SK-N-SH (cell line): ENCODE data around the gene PARD3. TPM values are rescaled to one million over a fixed set of nuclear protein-coding genes. Genes with fewer than 3 reads are reported as not detected.

ENCODE experiments used
- CTCF ChIA-PET: fragments of 300-600, 350-600 bp; formaldehyde crosslinking; extraction: SDS; loops from one replicate; lab custom pipeline; 2021; lab: Yijun Ruan, JAX
- POLR2A ChIA-PET: fragments of 350-600 bp; sonication (Branson Sonifier 250); formaldehyde crosslinking; extraction: SDS; loops from one replicate; lab custom pipeline; 2020; ENCODE audit warnings: antibody characterized with exemption, inconsistent platforms; lab: Yijun Ruan, JAX
- DNase-seq: peaks from one replicate; pipeline ENCODE4 v3.0.0; 2012
- H2AFZ ChIP-seq: fragments of 200-600 bp; sonication (generic); 2 replicates; pipeline ENCODE4 v1.8.1; 2016; ENCODE audit warnings: antibody characterized with exemption, mild to moderate bottlenecking, low read depth
- H3F3A ChIP-seq: fragments of 200-600 bp; sonication (generic); replicated peaks from 2 replicates; pipeline ENCODE3; 2016; ENCODE audit warnings: antibody characterized with exemption, mild to moderate bottlenecking; ENCODE audit not compliant: insufficient read depth
- H3K27ac ChIP-seq, 2 experiments: fragments of 200-500 bp in 1 of 2; fragments of 200-600 bp in 1 of 2; sonication (Bioruptor generic) in 1 of 2; sonication (generic), shearing (Covaris generic) in 1 of 2; 2 replicates each; pipeline versions ENCODE4 v1.5.1 to v1.6.1; 2014 to 2016; ENCODE audit warnings: low read depth in 2 of 2, inconsistent platforms in 1 of 2, low read length in 1 of 2, mild to moderate bottlenecking in 1 of 2, mixed read lengths in 1 of 2
- H3K27me3 ChIP-seq: fragments of 200-600 bp; sonication (generic), shearing (Covaris generic); 2 replicates; pipeline ENCODE4 v1.6.1; 2016; ENCODE audit warnings: mixed run types; ENCODE audit not compliant: insufficient read depth
- H3K36me3 ChIP-seq, 2 experiments: fragments of 200-500 bp in 1 of 2; fragments of 200-600 bp in 1 of 2; sonication (Bioruptor generic) in 1 of 2; sonication (generic) in 1 of 2; replicated peaks in 1 of 2; 2 replicates each; pipeline versions ENCODE3 to v1.5.1; 2014 to 2016; ENCODE audit warnings: low read length in 1 of 2, mild to moderate bottlenecking in 1 of 2; ENCODE audit not compliant: insufficient read depth in 2 of 2, control insufficient read depth in 1 of 2
- H3K4me1 ChIP-seq, 2 experiments: fragments of 200-500 bp in 1 of 2; fragments of 200-600 bp in 1 of 2; sonication (Bioruptor generic) in 1 of 2; sonication (generic), shearing (Covaris generic) in 1 of 2; 2 replicates each; pipeline versions ENCODE4 v1.5.1 to v1.6.1; 2014 to 2016; ENCODE audit warnings: low read depth in 1 of 2, low read length in 1 of 2, mixed run types in 1 of 2; ENCODE audit not compliant: insufficient read depth in 2 of 2, control insufficient read depth in 1 of 2
- H3K4me2 ChIP-seq: fragments of 200-600 bp; sonication (generic), shearing (Covaris generic); 2 replicates; pipeline ENCODE4 v1.6.1; 2017; ENCODE audit warnings: mixed run types
- H3K4me3 ChIP-seq, 2 experiments: fragments of 200-500 bp in 1 of 2; fragments of 200-600 bp in 1 of 2; sonication (Bioruptor generic) in 1 of 2; sonication (generic), shearing (Covaris generic) in 1 of 2; 2 replicates each; pipeline versions ENCODE4 v1.5.1 to v1.8.1; 2014 to 2016; ENCODE audit warnings: low read depth in 2 of 2, inconsistent platforms in 1 of 2, low read length in 1 of 2, mild to moderate bottlenecking in 1 of 2, mixed read lengths in 1 of 2, moderate library complexity in 1 of 2
- H3K79me2 ChIP-seq: fragments of 200-600 bp; sonication (generic); 2 replicates; pipeline ENCODE4 v1.8.1; 2017; ENCODE audit warnings: mild to moderate bottlenecking; ENCODE audit not compliant: insufficient read depth
- H3K9ac ChIP-seq: fragments of 200-600 bp; sonication (generic); 2 replicates; pipeline ENCODE4 v1.6.1; 2017; ENCODE audit warnings: mixed run types
- H3K9me2 ChIP-seq: fragments of 200-600 bp; sonication (generic); 2 replicates; pipeline ENCODE4 v1.6.1; 2017; ENCODE audit warnings: mixed run types
- H3K9me3 ChIP-seq: fragments of 200-600 bp; sonication (generic); 2 replicates; pipeline ENCODE4 v1.6.1; 2017; ENCODE audit warnings: mixed run types, mild to moderate bottlenecking, moderate library complexity
- H4K20me1 ChIP-seq: fragments of 200-600 bp; sonication (generic); 2 replicates; pipeline ENCODE4 v1.6.1; 2017; ENCODE audit warnings: mild to moderate bottlenecking, mixed run types; ENCODE audit not compliant: insufficient read depth
- CHD2 ChIP-seq: fragments of 150-350 bp; IDR thresholded peaks from 2 replicates; pipeline ENCODE4 v1.6.1; 2018; ENCODE audit warnings: low read length; ENCODE audit not compliant: partially characterized antibody
- EZH2phosphoT487 ChIP-seq: fragments of 200-600 bp; sonication (generic); IDR thresholded peaks from 2 replicates; pipeline ENCODE4 v1.6.1; 2017; ENCODE audit warnings: low read depth, mixed run types, mild to moderate bottlenecking, antibody characterized with exemption, moderate library complexity, borderline replicate concordance
- FOSL2 ChIP-seq: IDR thresholded peaks from 2 replicates; pipeline ENCODE4 v1.4.0; 2012; ENCODE audit warnings: low read depth, mild to moderate bottlenecking, moderate library complexity, borderline replicate concordance
- FOXM1 ChIP-seq: IDR thresholded peaks from 2 replicates; pipeline ENCODE4 v1.4.0; 2012; ENCODE audit warnings: low read depth, mild to moderate bottlenecking
- GABPA ChIP-seq: IDR thresholded peaks from 2 replicates; pipeline ENCODE4 v1.4.0; 2012; ENCODE audit warnings: low read depth, mild to moderate bottlenecking
- GATA2 ChIP-seq: sonication (generic); formaldehyde crosslinking; IDR thresholded peaks from 2 replicates; pipeline ENCODE4 v1.5.0; 2020; ENCODE audit warnings: mild to moderate bottlenecking, missing genetic modification reagents
- JUND ChIP-seq: IDR thresholded peaks from 2 replicates; pipeline ENCODE4 v1.4.0; 2012
- MAX ChIP-seq: IDR thresholded peaks from 2 replicates; pipeline ENCODE4 v1.4.0; 2012; ENCODE audit warnings: low read depth
- NFIC ChIP-seq: IDR thresholded peaks from 2 replicates; pipeline ENCODE4 v1.4.0; 2012; ENCODE audit warnings: borderline replicate concordance
- REST ChIP-seq: IDR thresholded peaks from 2 replicates; pipeline ENCODE4 v1.6.1; 2012; ENCODE audit warnings: mild to moderate bottlenecking, low read depth, low read length, moderate library complexity
- RFX5 ChIP-seq: IDR thresholded peaks from 2 replicates; pipeline ENCODE4 v1.6.1; 2012; ENCODE audit warnings: mild to moderate bottlenecking, improper control_type of control experiment, low read length
- RXRA ChIP-seq: IDR thresholded peaks from 2 replicates; pipeline ENCODE4 v1.4.0; 2012; ENCODE audit warnings: low read depth, mild to moderate bottlenecking, borderline replicate concordance
- SMC3 ChIP-seq: IDR thresholded peaks from 2 replicates; pipeline ENCODE4 v1.6.1; 2012; ENCODE audit warnings: low read depth, low read length, improper control_type of control experiment
- TCF12 ChIP-seq: IDR thresholded peaks from 2 replicates; pipeline ENCODE4 v1.4.0; 2012
- TEAD4 ChIP-seq: IDR thresholded peaks from 2 replicates; pipeline ENCODE4 v1.4.0; 2012; ENCODE audit warnings: mild to moderate bottlenecking, borderline replicate concordance; ENCODE audit not compliant: insufficient read depth
- USF2 ChIP-seq: fragments of 150-350 bp; IDR thresholded peaks from 2 replicates; pipeline ENCODE4 v1.6.1; 2017; ENCODE audit warnings: antibody characterized with exemption, low read length, low read depth, borderline replicate concordance
- YY1 ChIP-seq: IDR thresholded peaks from 2 replicates; pipeline ENCODE4 v1.4.0; 2012; ENCODE audit warnings: low read depth, mild to moderate bottlenecking
- ZBTB33 ChIP-seq: IDR thresholded peaks from 2 replicates; pipeline ENCODE4 v1.4.0; 2012; ENCODE audit warnings: low read depth, borderline replicate concordance
- WGBS: methylation state at CpG from one replicate; pipeline ENCODE4 v1.1.6; 2017; ENCODE audit warnings: low lambda C conversion rate; 5-methylcytosine and 5-hydroxymethylcytosine counted together
- polyA plus RNA-seq, 3 experiments: library from polyadenylated mRNA; depleted of rRNA; stranded (reverse); fragments of >200 nt; gene quantifications; 2 replicates each; pipeline ENCODE4 v1.2.3, GENCODE V29; 2012

Gene PARD3
- polyA plus RNA-seq, 1 of the 3 experiments (the other 2 are of a cell fraction), result 29.4 TPM

- WGBS, result 91% methylated on average over 8 of the region's 12 CpGs
- CTCF ChIA-PET, result interaction anchor here (0.6 to 1.1 kb wide), 4 partner anchors 1006 to 1448 kb away, joined by 3 read pairs; no protein-coding TSS in a partner anchor
These were observed 173.1 kb downstream of the PARD3 start for GRCh38 chr10:34641913-34642558.

GRCh38 chr10:34641147-34641912 lies 173.8 kb downstream of the PARD3 start:
- CTCF ChIA-PET, result interaction anchor here (1.0 to 1.4 kb wide), 3 partner anchors 1310 to 1448 kb away, joined by 3 read pairs; no protein-coding TSS in a partner anchor
- 97% methylated on average over 17 of the region's 18 CpGs for WGBS
- Histone ChIP-seq H4K20me1 (no peaks in the 10 kb centered on the region), H3K4me2 (no peak overlapping the region), H3K9me3 (no peaks in the 10 kb centered on the region), H3F3A (peaks cover 8% of the 10 kb centered on the region), H3K4me1 (peaks cover 2 to 7% of the 10 kb centered on the region in 2 experiments; a peak in 3 of 4 replicates), H3K27me3 (no peaks in the 10 kb centered on the region), H3K27ac (no peak overlapping the region), H3K4me3 (no peak overlapping the region), H3K9me2 (no peaks in the 10 kb centered on the region), H3K79me2 (peaks cover 41% of the 10 kb centered on the region), H3K36me3 (no peaks in the 10 kb centered on the region), H3K9ac (no peak overlapping the region), H2AFZ (no peak overlapping the region)
- POLR2A ChIA-PET, result no interaction called here
- no peak for DNase-seq
- TF ChIP-seq REST (no peak), EZH2phosphoT487 (no peak), JUND (no peak), TEAD4 (no peak), RFX5 (no peak), TCF12 (no peak), USF2 (no peak), CHD2 (no peak)

More at GRCh38 chr10:34641913-34642558, 173.1 kb downstream of the PARD3 start:
- POLR2A ChIA-PET, result no interaction called here
- Histone ChIP-seq H2AFZ (no peak overlapping the region), H3F3A (peaks cover 8% of the 10 kb centered on the region), H3K4me2 (no peak overlapping the region), H3K9me2 (no peaks in the 10 kb centered on the region), H3K4me1 (peaks cover 2 to 7% of the 10 kb centered on the region in 2 experiments; a peak in 3 of 4 replicates), H3K79me2 (peaks cover 34% of the 10 kb centered on the region), H3K27ac (no peak overlapping the region), H3K9me3 (no peaks in the 10 kb centered on the region), H3K9ac (no peak overlapping the region), H3K36me3 (no peaks in the 10 kb centered on the region), H3K4me3 (no peak overlapping the region), H3K27me3 (no peaks in the 10 kb centered on the region), H4K20me1 (no peaks in the 10 kb centered on the region)
- no peak for DNase-seq
- no peak for TF ChIP-seq FOXM1
- TF ChIP-seq MAX, result no peak
- TF ChIP-seq NFIC, result no peak
- no peak for TF ChIP-seq YY1
- TF ChIP-seq GABPA, result no peak
- TF ChIP-seq GATA2 (CRISPR knock-in tag), result no peak
- TF ChIP-seq SMC3, result no peak
- no peak for TF ChIP-seq ZBTB33
- no peak for TF ChIP-seq RXRA
- no peak for TF ChIP-seq FOSL2
